Stimulated activated CD8-positive, alpha-beta memory T cell treated with anti-CD3 and anti-CD28 coated beads, Interleukin-12 subunit alpha, Interleukin-12 subunit beta, amount 100 ng/mL, for 1 hour (primary cell): ENCODE results near the gene SETD2.
"Not testable (repeated sequence)": the region's sequence is repeated elsewhere in the genome, so short reads cannot be mapped to it uniquely, and the experiment has no call there.

Experiments used
- DNase-seq: peaks from one replicate; pipeline ENCODE4 v3.0.0-alpha.2; 2020; ENCODE audit warnings: low read depth

Gene SETD2

GRCh38 chr3:47149339-47149933, 14.5 kb downstream of the SETD2 start:
- DNase-seq: no peak

- no peak for DNase-seq
Measured at GRCh38 chr3:47145272-47145671, 18.6 kb downstream of the SETD2 start.

- no peak for DNase-seq
Measured at GRCh38 chr3:47143068-47143467, 20.8 kb downstream of the SETD2 start.

GRCh38 chr3:47142536-47142935, 21.4 kb downstream of the SETD2 start:
- not testable (repeated sequence) for DNase-seq

- DNase-seq: not testable (repeated sequence)
Measured at GRCh38 chr3:47140973-47141461, 22.9 kb downstream of the SETD2 start.

- DNase-seq: not testable (repeated sequence)
Measured at GRCh38 chr3:47140553-47140952, 23.4 kb downstream of the SETD2 start.

- DNase-seq: no peak
Measured at GRCh38 chr3:47134311-47134710, 29.6 kb downstream of the SETD2 start.

- no peak for DNase-seq
Measured at GRCh38 chr3:47133641-47134040, 30.3 kb downstream of the SETD2 start.

GRCh38 chr3:47130557-47130956, 33.4 kb downstream of the SETD2 start:
- no peak for DNase-seq

- no peak for DNase-seq
Measured at GRCh38 chr3:47128137-47128536, 35.8 kb downstream of the SETD2 start.

GRCh38 chr3:47123857-47124256, 40.1 kb downstream of the SETD2 start:
- DNase-seq: no peak

GRCh38 chr3:47121409-47121808, 42.5 kb downstream of the SETD2 start:
- no peak for DNase-seq

- DNase-seq: no peak
Measured at GRCh38 chr3:47120138-47120537, 43.8 kb downstream of the SETD2 start.

- not testable (repeated sequence) for DNase-seq
Measured at GRCh38 chr3:47119387-47119786, 44.5 kb downstream of the SETD2 start.

- no peak for DNase-seq
Measured at GRCh38 chr3:47117807-47118364, 46.0 kb downstream of the SETD2 start.

GRCh38 chr3:47115524-47115923, 48.4 kb downstream of the SETD2 start:
- DNase-seq: not testable (repeated sequence)

GRCh38 chr3:47113669-47114365, 50.1 kb downstream of the SETD2 start:
- DNase-seq: no peak

GRCh38 chr3:47112997-47113396, 50.9 kb downstream of the SETD2 start:
- DNase-seq: no peak

- no peak for DNase-seq
Measured at GRCh38 chr3:47109393-47109792, 54.5 kb downstream of the SETD2 start.

- no peak for DNase-seq
Measured at GRCh38 chr3:47108546-47108945, 55.4 kb downstream of the SETD2 start.

GRCh38 chr3:47104259-47104658, 59.7 kb downstream of the SETD2 start:
- DNase-seq: no peak

GRCh38 chr3:47103619-47104018, 60.3 kb downstream of the SETD2 start:
- no peak for DNase-seq

- no peak for DNase-seq
Measured at GRCh38 chr3:47102081-47102600, 61.8 kb downstream of the SETD2 start.
